Activated CD8-positive, alpha-beta memory T cell treated with anti-CD3 and anti-CD28 coated beads for 4 hours (primary cell): ENCODE measurements around the gene SPHKAP.
"Not testable (repeated sequence)": the region's sequence is repeated elsewhere in the genome, so short reads cannot be mapped to it uniquely, and the experiment has no call there.

Source experiments
- DNase-seq, 2 donors: peaks; one replicate each; pipeline ENCODE4 v3.0.0-alpha.2; 2020; ENCODE audit warnings: low read depth in 2 of 2

The SPHKAP gene

GRCh38 chr2:228038967-228039366 lies 142.5 kb downstream of the SPHKAP start:
- no peak for DNase-seq

GRCh38 chr2:228037915-228038314 lies 143.6 kb downstream of the SPHKAP start:
- DNase-seq: no peak

GRCh38 chr2:228023619-228024018 lies 157.9 kb downstream of the SPHKAP start:
- DNase-seq: no peak

- DNase-seq: no peak
Observed at GRCh38 chr2:228018311-228018710, 163.2 kb downstream of the SPHKAP start.

GRCh38 chr2:228017784-228018183 lies 163.7 kb downstream of the SPHKAP start:
- no peak for DNase-seq

GRCh38 chr2:228016402-228016801 lies 165.1 kb downstream of the SPHKAP start:
- DNase-seq: no peak

- DNase-seq: no peak
Observed at GRCh38 chr2:228015741-228016140, 165.7 kb downstream of the SPHKAP start.

- DNase-seq: no peak
Observed at GRCh38 chr2:227996366-227996765, 185.1 kb downstream of the SPHKAP start.

GRCh38 chr2:227990937-227991336 lies 190.6 kb downstream of the SPHKAP start:
- DNase-seq: no peak

GRCh38 chr2:227973241-227973640 lies 208.2 kb downstream of the SPHKAP start:
- no peak for DNase-seq

GRCh38 chr2:227971619-227972230 lies 209.8 kb downstream of the SPHKAP start:
- no peak for DNase-seq

GRCh38 chr2:227960317-227960716 lies 221.2 kb downstream of the SPHKAP start:
- DNase-seq: no peak

GRCh38 chr2:227942965-227943364 lies 238.5 kb downstream of the SPHKAP start:
- DNase-seq: no peak

- DNase-seq: no peak
Observed at GRCh38 chr2:227942021-227942420, 239.5 kb downstream of the SPHKAP start.

GRCh38 chr2:227939271-227940027 lies 242.0 kb downstream of the SPHKAP start:
- no peak for DNase-seq

- DNase-seq: not testable (repeated sequence)
Observed at GRCh38 chr2:227936249-227936648, 245.2 kb downstream of the SPHKAP start.

- DNase-seq: no peak
Observed at GRCh38 chr2:227933884-227934283, 247.6 kb downstream of the SPHKAP start.

- no peak for DNase-seq
Observed at GRCh38 chr2:227932403-227932802, 249.1 kb downstream of the SPHKAP start.

GRCh38 chr2:227932001-227932400 lies 249.5 kb downstream of the SPHKAP start:
- DNase-seq: no peak
